Fibroblast of skin of abdomen (primary cell): Measurements from ENCODE around the gene EID2.

Experiments
- DNase-seq: peaks from one replicate; pipeline ENCODE4 v3.0.0-alpha.2; 2013

Gene EID2

GRCh38 chr19:39533003-39533512 lies 6.9 kb downstream of the EID2 start:
- no peak for DNase-seq

GRCh38 chr19:39532233-39533002 lies 7.5 kb downstream of the EID2 start, which contains the start of gene EID2B:
Gene EID2B, minus strand, starts transcription at chr19:39532852. Its CDS starts 50 bp downstream, at chr19:39532802.
- DNase-seq, result peak; percentile 94

GRCh38 chr19:39531834-39532232 lies 8.1 kb downstream of the EID2 start:
- DNase-seq, result no peak

- no peak for DNase-seq
These were observed 14.8 kb downstream of the EID2 start for GRCh38 chr19:39525205-39525604.

DNA sequence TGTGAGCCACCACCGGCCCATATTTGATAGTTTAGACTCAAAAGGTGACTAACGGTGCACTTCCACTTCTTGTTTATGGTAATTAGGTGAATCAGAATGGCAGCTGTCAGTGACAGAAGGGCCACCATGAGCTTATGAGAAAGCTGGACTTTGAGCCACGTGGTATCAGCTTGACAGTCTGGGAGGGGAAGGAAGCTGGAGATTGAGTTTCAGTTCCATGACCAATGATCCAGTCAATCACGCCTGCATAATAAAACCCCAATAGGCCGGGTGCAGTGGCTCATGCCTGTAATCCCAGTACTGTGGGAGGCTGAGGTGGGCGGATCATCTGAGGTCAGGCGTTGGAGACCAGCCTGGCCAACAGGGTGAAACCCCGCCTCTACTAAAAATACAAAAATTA lies 15.5 kb downstream of the EID2 start:
- no peak for DNase-seq

DNA sequence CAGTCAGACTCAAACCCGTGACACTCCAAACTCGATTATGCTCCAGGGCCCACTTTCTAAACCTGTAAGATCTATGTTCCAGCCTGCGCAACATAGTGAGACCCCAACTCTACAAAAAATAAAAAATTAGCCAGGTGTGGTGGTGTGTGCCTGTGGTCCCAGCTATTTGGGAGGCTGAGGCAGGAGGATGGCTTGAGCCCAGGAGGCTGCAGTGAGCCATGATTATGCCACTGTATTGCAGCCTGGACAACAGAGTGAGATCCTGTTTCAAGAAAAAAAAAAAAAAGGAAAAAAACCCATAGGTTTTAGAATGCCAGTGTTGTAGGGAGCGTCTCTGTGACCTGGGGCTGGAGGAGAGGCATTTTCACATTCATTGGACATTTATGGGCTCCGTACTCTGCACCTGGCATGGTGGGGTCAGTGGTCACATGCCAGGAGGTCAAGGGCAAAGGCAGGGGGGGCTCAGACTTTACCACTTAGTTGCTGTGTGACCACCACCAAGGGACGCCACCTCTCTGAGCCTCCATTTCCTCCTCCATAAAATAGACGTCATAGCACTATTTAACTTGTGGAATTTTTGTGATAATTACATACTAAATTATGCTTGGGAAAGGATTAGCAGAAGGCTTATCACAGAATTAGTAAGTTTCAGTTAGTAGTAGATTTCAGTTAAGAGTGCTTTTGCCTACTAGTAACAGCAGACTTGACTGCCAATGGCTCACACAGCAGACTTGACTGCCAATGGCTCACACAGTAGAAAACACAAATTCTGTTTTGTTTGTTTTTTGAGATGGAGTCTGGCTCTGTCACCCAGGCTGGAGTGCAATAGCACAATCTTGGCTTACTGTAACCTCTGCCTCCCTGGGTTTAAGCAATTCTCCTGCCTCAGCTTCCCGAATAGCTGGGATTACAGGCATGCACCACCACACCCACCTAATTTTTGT lies 19.1 kb downstream of the EID2 start:
- no peak for DNase-seq

- DNase-seq, result no peak
These were observed 21.0 kb downstream of the EID2 start for GRCh38 chr19:39518975-39519374.

GRCh38 chr19:39518458-39518857 lies 21.5 kb downstream of the EID2 start:
- no peak for DNase-seq

DNA sequence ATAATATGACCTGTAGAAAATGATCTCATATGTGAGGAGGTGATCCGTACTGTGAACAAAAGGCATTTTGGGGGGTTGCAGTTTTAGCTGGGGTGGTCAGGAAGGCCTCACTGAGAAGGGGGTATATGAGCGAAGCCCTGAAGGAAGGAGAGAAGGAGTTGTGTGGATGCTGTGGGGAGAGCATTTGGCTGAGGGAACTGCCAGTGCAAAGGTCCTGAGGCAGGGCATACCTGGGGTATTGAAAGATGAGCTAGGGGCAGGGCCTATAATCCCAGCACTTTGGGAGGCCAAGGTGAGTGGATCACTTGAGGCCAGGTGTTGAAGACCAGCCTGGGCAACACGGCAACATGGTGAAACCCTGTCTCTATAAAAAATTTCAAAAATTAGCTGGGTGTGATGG lies 22.5 kb downstream of the EID2 start:
- no peak for DNase-seq

DNA sequence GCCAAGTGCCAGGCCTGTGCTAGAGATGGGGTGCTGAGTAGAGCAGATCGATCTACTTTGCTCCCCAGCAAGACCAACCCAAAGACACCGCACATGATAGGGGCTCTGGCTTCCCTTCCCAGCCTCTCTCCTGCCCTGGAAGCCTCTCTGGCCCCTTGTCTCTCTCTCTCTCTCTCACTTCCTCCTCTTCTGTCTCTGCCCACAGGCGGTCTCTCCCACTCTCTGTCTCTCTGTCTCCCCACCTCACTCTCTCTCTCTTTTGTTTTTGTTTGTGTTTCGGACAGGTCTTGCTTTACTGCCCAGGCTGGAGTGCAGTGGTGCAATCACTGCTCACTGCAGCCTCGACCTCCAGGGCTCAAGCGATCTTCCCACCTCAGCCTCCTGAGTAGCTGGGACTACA lies 23.7 kb downstream of the EID2 start:
- no peak for DNase-seq

- no peak for DNase-seq
These were observed 24.3 kb downstream of the EID2 start for GRCh38 chr19:39515551-39516191.

DNA sequence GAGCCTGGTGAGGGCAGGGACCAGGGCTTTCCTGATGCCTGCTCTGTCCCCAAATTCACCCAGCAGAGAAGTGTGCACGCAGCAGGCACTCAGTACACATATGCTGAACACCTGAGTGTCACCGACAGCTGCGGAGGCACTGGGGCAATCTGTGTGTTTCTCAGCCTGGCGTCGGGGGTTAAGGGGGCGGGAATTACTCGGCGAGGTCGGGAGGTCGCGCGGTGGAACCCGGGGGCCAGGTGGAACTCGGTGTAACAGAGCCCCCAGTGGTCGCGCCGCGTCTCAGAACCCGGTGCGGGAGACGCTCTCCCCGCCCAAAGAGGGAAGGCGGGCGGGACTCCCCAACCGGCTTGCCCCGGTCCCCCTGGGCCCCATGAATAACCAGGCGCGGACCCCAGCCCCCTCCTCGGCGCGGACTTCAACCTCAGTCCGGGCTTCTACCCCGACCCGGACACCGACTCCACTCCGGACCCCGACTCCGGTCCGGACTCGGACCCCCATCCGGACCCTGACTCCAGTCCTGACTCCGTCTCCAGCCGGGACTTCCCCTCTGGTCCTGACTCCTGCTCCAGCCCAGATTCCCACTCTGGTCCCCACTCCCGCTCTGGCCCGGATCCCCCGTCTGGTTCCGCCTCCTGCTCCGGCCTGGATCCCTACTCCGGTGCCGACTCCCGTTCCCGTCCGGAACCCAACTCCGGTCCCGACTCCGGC lies 25.0 kb downstream of the EID2 start, which contains the start of gene SELENOV:
Gene SELENOV (plus strand): TSS at position 300 of the 711 bp plus-strand sequence. CDS start 74 bp downstream, at position 374.
- no peak for DNase-seq

GRCh38 chr19:39512988-39513387 lies 27.0 kb downstream of the EID2 start:
- no peak for DNase-seq

DNA sequence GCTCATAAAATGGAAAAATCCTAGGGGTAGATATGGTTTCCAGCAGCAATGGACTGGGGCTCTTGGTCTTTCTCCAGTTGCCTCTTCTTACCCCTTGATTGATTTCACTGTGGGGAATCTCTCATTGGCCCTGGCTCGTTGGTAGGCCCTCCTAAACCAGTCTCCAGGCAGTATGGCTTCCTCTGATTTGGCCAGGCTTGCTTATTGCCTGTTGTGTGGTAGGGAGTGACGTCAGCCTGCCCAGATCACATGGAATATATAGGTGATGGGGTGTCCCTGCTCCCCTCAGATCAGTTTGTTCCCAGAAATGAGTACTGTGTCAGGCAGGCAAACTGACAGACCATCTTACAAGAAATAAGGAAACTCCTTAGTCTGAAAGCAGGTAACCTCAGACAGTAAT lies 30.7 kb downstream of the EID2 start:
- DNase-seq, result no peak

GRCh38 chr19:39508629-39509028 lies 31.3 kb downstream of the EID2 start:
- DNase-seq, result no peak

DNA sequence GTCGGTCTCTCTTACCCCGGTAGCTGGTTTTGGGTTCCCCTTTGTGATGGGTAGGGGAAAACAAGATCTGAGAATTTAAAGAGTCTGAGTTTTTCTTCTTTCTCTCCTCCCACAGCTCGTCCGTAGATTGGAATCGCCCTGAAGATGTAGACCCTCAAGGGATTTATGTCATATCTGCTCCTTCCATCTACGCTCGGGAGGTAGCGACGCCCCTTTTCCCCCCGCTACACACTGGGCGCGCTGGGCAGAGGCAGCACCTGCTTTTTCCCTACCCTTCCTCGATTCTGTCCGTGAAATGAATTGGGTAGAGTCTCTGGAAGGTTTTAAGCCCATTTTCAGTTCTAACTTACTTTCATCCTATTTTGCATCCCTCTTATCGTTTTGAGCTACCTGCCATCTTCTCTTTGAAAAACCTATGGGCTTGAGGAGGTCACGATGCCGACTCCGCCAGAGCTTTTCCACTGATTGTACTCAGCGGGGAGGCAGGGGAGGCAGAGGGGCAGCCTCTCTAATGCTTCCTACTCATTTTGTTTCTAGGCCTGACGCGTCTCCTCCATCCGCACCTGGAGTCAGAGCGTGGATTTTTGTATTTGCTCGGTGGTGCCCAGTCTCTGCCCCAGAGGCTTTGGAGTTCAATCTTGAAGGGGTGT lies 32.1 kb downstream of the EID2 start:
- no peak for DNase-seq

DNA sequence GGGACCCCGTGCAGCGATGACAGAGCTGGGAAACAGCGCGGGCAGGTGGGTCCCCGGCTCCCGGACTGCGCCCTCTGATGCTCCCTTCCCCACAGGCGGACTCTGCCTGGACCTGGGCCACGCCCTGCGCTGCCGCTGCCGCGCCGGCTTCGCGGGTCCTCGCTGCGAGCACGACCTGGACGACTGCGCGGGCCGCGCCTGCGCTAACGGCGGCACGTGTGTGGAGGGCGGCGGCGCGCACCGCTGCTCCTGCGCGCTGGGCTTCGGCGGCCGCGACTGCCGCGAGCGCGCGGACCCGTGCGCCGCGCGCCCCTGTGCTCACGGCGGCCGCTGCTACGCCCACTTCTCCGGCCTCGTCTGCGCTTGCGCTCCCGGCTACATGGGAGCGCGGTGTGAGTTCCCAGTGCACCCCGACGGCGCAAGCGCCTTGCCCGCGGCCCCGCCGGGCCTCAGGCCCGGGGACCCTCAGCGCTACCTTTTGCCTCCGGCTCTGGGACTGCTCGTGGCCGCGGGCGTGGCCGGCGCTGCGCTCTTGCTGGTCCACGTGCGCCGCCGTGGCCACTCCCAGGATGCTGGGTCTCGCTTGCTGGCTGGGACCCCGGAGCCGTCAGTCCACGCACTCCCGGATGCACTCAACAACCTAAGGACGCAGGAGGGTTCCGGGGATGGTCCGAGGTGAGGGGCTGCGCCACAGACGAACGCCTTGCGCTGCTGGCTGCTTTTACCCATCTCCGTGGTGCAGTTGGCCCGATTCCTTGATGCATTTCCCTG lies 32.8 kb downstream of the EID2 start:
- DNase-seq, result peak; percentile 73

DNA sequence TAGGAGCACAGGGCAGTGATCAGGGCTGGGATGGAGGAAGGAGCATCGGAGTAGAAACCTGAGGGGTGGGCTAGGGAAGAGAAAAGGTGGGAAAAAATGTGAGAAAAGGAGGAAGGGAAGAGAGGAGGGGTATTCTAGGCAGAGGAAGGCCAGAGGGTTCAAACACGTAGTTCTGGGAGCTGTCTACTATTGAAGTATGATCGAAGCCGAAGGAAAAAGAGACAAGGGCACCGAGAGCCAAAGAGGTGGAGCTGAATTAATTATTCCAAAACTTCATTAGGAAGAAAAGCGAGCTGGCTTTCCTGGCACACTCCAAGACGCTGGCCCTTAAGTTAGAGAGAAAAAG lies 33.4 kb downstream of the EID2 start:
- no peak for DNase-seq

DNA sequence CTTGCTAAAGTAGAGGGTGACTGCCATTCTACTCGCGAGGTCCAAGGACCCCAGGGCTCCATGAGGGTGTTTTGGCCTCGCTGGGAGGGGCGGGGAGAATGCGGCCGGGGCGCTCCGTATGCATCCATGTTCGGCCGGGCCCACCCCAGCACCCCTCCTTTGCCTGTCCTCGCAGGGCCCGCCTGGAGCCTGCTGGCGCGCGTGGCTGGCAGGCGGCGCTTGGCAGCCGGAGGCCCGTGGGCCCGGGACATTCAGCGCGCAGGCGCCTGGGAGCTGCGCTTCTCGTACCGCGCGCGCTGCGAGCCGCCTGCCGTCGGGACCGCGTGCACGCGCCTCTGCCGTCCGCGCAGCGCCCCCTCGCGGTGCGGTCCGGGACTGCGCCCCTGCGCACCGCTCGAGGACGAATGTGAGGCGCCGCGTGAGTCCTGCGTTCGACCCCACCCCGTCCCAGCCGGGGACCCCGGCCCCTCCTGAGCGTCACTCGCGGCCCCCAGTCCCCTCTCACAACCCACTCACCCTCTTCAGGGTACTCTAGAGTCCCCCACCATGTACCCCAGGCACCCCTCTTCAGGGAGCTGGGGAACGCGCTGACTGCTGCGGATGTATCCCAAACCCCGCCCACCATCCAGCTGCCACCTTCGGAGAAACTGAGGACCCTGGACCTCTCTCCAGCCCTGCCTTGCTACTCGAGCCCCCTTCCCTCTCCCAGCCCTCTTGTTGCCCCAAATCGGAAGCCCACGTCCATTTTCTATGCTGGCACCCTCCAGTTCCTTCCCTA lies 37.1 kb downstream of the EID2 start:
- DNase-seq, result peak; percentile 67

GRCh38 chr19:39501340-39501739 lies 38.6 kb downstream of the EID2 start:
- no peak for DNase-seq
